Neutrophil (primary cell): ENCODE results near the gene FBXW11.

Experiments used
- H3K27ac ChIP-seq: fragments of 200-600 bp; sonication (generic); 2 replicates; pipeline ENCODE4 v1.5.1; 2016; ENCODE audit warnings: mild to moderate bottlenecking, moderate library complexity
- H3K27me3 ChIP-seq: fragments of 200-600 bp; sonication (generic); 2 replicates; pipeline ENCODE4 v1.6.0; 2016; ENCODE audit warnings: mild to moderate bottlenecking
- H3K36me3 ChIP-seq: fragments of 200-600 bp; sonication (generic); 2 replicates; pipeline ENCODE4 v1.5.1; 2017
- H3K4me1 ChIP-seq, 2 experiments: fragments of 200-600 bp in 1 of 2; sonication (generic) in 1 of 2; 1 replicate in 1 of 2; 2 replicates in 1 of 2; pipeline versions ENCODE4 v1.5.1 to v1.6.1; 2013 to 2016; ENCODE audit warnings: low read depth in 1 of 2, low read length in 1 of 2, mild to moderate bottlenecking in 1 of 2, moderate library complexity in 1 of 2; ENCODE audit not compliant: control insufficient read depth in 1 of 2, insufficient read depth in 1 of 2
- H3K4me3 ChIP-seq, 2 experiments: fragments of 200-600 bp in 1 of 2; sonication (generic) in 1 of 2; 1 replicate in 1 of 2; 2 replicates in 1 of 2; pipeline ENCODE4 v1.5.1; 2013 to 2016; ENCODE audit warnings: low read depth in 1 of 2, low read length in 1 of 2, mild to moderate bottlenecking in 1 of 2, moderate library complexity in 1 of 2
- H3K9me3 ChIP-seq: fragments of 200-600 bp; sonication (generic); 2 replicates; pipeline ENCODE4 v1.5.1; 2016
- CTCF ChIP-seq: fragments of 200-600 bp; sonication (generic); IDR thresholded peaks from 2 replicates; pipeline ENCODE4 v1.5.1; 2016; ENCODE audit warnings: antibody characterized with exemption

The FBXW11 gene

GRCh38 chr5:171934586-171934985 lies 71.9 kb downstream of the FBXW11 start:
- no peaks in the 10 kb centered on the region for H3K27me3 ChIP-seq
- no peaks in the 10 kb centered on the region for H3K36me3 ChIP-seq
- no peak for TF ChIP-seq CTCF
- H3K27ac ChIP-seq: no peak overlapping the region
- H3K4me3 ChIP-seq: no peak overlapping the region
- H3K4me1 ChIP-seq: peaks cover 4 to 7% of the 10 kb centered on the region in 2 experiments
- no peaks in the 10 kb centered on the region for H3K9me3 ChIP-seq

- Histone ChIP-seq H3K4me1 (peaks cover 4 to 10% of the 10 kb centered on the region in 2 experiments), H3K36me3 (no peaks in the 10 kb centered on the region), H3K4me3 (no peak overlapping the region), H3K27me3 (no peaks in the 10 kb centered on the region), H3K9me3 (no peaks in the 10 kb centered on the region), H3K27ac (no peak overlapping the region)
- TF ChIP-seq CTCF: no peak
These were observed 75.3 kb downstream of the FBXW11 start for GRCh38 chr5:171931163-171931562.

- H3K27me3 ChIP-seq: no peaks in the 10 kb centered on the region
- no peaks in the 10 kb centered on the region for H3K9me3 ChIP-seq
- peaks cover 1 to 8% of the 10 kb centered on the region in 2 experiments for H3K4me1 ChIP-seq
- no peaks in the 10 kb centered on the region for H3K36me3 ChIP-seq
- no peak overlapping the region for H3K4me3 ChIP-seq
- no peak for TF ChIP-seq CTCF
- H3K27ac ChIP-seq: no peak overlapping the region
These were observed 79.0 kb downstream of the FBXW11 start for GRCh38 chr5:171927345-171927941.

GRCh38 chr5:171926311-171926710 lies 80.1 kb downstream of the FBXW11 start:
- Histone ChIP-seq H3K4me3 (no peak overlapping the region), H3K27ac (no peak overlapping the region), H3K9me3 (no peaks in the 10 kb centered on the region), H3K36me3 (no peaks in the 10 kb centered on the region), H3K4me1 (peaks cover 0 to 3% of the 10 kb centered on the region in 2 experiments), H3K27me3 (no peaks in the 10 kb centered on the region)
- no peak for TF ChIP-seq CTCF

- Histone ChIP-seq H3K9me3 (no peaks in the 10 kb centered on the region), H3K27ac (no peak overlapping the region), H3K4me1 (peaks cover 2 to 6% of the 10 kb centered on the region in 2 experiments), H3K36me3 (no peaks in the 10 kb centered on the region), H3K4me3 (no peak overlapping the region), H3K27me3 (no peaks in the 10 kb centered on the region)
- no peak for TF ChIP-seq CTCF
These were observed 81.8 kb downstream of the FBXW11 start for GRCh38 chr5:171924493-171925122.
